Measurements from ENCODE around the gene SEMA6A.

The SEMA6A gene, protein sequence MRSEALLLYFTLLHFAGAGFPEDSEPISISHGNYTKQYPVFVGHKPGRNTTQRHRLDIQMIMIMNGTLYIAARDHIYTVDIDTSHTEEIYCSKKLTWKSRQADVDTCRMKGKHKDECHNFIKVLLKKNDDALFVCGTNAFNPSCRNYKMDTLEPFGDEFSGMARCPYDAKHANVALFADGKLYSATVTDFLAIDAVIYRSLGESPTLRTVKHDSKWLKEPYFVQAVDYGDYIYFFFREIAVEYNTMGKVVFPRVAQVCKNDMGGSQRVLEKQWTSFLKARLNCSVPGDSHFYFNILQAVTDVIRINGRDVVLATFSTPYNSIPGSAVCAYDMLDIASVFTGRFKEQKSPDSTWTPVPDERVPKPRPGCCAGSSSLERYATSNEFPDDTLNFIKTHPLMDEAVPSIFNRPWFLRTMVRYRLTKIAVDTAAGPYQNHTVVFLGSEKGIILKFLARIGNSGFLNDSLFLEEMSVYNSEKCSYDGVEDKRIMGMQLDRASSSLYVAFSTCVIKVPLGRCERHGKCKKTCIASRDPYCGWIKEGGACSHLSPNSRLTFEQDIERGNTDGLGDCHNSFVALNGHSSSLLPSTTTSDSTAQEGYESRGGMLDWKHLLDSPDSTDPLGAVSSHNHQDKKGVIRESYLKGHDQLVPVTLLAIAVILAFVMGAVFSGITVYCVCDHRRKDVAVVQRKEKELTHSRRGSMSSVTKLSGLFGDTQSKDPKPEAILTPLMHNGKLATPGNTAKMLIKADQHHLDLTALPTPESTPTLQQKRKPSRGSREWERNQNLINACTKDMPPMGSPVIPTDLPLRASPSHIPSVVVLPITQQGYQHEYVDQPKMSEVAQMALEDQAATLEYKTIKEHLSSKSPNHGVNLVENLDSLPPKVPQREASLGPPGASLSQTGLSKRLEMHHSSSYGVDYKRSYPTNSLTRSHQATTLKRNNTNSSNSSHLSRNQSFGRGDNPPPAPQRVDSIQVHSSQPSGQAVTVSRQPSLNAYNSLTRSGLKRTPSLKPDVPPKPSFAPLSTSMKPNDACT

DNA sequence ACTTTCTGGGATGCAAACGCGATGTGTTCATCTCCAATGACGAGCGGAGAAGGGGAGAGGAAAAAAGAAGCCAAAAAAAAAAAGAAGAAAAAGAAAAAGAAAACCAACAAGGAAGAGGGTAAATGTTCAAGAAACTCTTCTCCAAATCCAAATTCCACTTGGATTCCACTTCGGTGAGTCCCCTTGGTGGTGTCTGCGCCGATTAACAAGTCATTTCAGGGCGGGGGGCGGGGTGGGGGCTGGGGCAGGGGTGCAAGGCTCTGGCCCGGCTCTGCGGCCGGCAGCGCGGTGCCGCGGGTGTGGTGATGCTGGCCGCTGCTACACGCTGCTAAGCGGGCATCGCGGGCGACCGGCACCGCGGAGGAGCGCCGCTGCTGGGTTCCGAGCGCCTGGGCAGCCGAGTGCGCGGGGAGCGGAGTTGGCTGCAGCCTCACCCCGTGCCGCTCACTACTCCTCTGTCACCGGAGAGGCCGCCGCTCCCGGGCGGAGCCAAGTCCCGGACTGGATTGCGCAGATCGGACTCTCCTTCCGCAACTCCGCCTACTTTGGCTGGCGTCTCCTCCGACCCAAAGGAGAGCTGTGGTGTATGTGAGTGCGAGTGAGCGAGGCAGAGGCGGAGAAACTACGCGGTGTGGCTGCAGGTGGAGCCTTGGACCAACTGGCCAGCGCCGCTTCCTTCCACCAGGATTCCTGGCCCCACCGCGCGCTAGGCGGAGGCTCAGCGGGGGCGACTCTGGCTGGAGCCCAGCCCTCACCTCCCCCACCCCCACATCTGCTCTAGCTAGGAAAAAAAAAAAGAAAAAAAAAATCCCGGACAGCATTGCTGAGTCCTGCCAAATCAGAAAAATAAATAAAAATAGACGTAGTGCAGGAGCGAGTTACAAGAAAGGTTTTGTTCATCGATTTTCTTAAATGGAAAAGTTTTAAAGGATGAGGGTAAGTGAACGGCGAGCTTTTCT lies at the start of gene SEMA6A:
TSS of gene SEMA6A (minus strand) at position 457 of the 959 bp plus-strand sequence. CDS start 69,879 bp downstream, outside the sequence.
- no peak within 1 kb of the TSS for H3K4me3 ChIP-seq (IDR thresholded peaks at IDR 0.05; ENCODE audit: insufficient read depth, low read depth, low read length)
- H3K27ac ChIP-seq = no peak within 1 kb of the TSS
- 0 out of 2 replicates have a peak, but pooled peaks cover 8% of the 10 kb centered on the region for H3K27me3 ChIP-seq (ENCODE audit: insufficient read depth, low read depth)
- H3K79me2 ChIP-seq (ENCODE audit: insufficient read depth, low read depth) = no peaks in the 10 kb centered on the region
- H4K20me1 ChIP-seq (ENCODE audit: insufficient read depth) = no peaks in the 10 kb centered on the region
- peaks cover 24% of the 10 kb centered on the region for H3K4me1 ChIP-seq (ENCODE audit: low read depth, poor library complexity, severe bottlenecking)
- no peaks in the 10 kb centered on the region for H3K36me3 ChIP-seq (ENCODE audit: insufficient read depth)
- H3K9ac ChIP-seq = peak within 1 kb of the TSS; percentile 35; the same call in 1 of the 2 replicates
- TF ChIP-seq, protein P1, sequence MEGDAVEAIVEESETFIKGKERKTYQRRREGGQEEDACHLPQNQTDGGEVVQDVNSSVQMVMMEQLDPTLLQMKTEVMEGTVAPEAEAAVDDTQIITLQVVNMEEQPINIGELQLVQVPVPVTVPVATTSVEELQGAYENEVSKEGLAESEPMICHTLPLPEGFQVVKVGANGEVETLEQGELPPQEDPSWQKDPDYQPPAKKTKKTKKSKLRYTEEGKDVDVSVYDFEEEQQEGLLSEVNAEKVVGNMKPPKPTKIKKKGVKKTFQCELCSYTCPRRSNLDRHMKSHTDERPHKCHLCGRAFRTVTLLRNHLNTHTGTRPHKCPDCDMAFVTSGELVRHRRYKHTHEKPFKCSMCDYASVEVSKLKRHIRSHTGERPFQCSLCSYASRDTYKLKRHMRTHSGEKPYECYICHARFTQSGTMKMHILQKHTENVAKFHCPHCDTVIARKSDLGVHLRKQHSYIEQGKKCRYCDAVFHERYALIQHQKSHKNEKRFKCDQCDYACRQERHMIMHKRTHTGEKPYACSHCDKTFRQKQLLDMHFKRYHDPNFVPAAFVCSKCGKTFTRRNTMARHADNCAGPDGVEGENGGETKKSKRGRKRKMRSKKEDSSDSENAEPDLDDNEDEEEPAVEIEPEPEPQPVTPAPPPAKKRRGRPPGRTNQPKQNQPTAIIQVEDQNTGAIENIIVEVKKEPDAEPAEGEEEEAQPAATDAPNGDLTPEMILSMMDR (conservative IDR thresholded peaks at IDR 0.05; ENCODE audit: low read depth, low read length) = no peak
- H2AFZ ChIP-seq (ENCODE audit: low read depth) = peak within 1 kb of the TSS; percentile 80
- peak within 1 kb of the TSS; percentile 91 for H3K4me2 ChIP-seq

DNA sequence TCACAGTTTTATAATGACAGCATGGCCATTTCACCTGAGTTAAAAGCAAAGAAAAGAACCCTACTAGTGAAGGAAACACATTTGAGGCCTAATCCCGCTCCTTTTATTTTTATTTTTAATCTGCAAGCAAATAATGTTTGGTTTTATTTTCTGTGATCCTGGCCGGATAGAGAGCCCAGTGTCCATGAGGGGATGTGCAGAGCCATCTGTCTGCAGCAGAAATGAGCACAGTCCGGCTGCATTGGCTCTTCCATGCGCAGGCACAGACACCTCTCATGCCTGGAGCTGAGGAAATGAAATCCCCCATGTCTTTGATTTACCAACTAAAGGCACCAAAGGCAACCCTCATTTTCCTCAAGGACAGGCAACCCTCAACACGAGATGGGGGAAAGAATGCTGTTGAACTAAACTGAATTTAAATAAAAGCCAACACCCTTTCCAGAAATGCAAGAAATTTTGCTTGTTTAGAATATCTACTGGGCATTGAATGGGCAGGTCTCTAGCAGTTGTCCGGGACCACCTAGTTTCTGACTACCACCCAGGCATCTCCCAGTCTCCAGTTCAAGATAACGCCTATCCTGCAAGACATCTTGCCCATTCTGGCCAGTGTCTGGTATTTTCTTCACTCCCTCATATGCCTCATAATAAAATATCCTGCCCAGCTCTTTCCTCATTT lies 47.9 kb upstream of the SEMA6A start:
- TF ChIP-seq, protein P1 (conservative IDR thresholded peaks at IDR 0.05; ENCODE audit: low read depth, low read length) = no peak
- no peak overlapping the region for H3K4me3 ChIP-seq (IDR thresholded peaks at IDR 0.05; ENCODE audit: insufficient read depth, low read depth, low read length)
- no peaks in the 10 kb centered on the region for H3K36me3 ChIP-seq (ENCODE audit: insufficient read depth)
- H2AFZ ChIP-seq (ENCODE audit: low read depth) = no peak overlapping the region
- H3K9ac ChIP-seq = no peak overlapping the region
- no peaks in the 10 kb centered on the region for H3K4me1 ChIP-seq (ENCODE audit: low read depth, poor library complexity, severe bottlenecking)
- H3K27ac ChIP-seq = no peak overlapping the region
- no peaks in the 10 kb centered on the region for H3K27me3 ChIP-seq (ENCODE audit: insufficient read depth, low read depth)
- H3K4me2 ChIP-seq = no peak overlapping the region
- H4K20me1 ChIP-seq (ENCODE audit: insufficient read depth) = no peaks in the 10 kb centered on the region
- H3K79me2 ChIP-seq (ENCODE audit: insufficient read depth, low read depth) = no peaks in the 10 kb centered on the region

GRCh38 chr5:116621599-116621998 lies 47.0 kb upstream of the SEMA6A start:
- Histone ChIP-seq H3K36me3 (ENCODE audit: insufficient read depth) (no peaks in the 10 kb centered on the region), H3K27me3 (ENCODE audit: insufficient read depth, low read depth) (no peaks in the 10 kb centered on the region), H4K20me1 (ENCODE audit: insufficient read depth) (no peaks in the 10 kb centered on the region), H3K27ac (no peak overlapping the region), H3K9ac (no peak overlapping the region), H3K79me2 (ENCODE audit: insufficient read depth, low read depth) (no peaks in the 10 kb centered on the region), H2AFZ (ENCODE audit: low read depth) (no peak overlapping the region), H3K4me2 (no peak overlapping the region), H3K4me1 (ENCODE audit: low read depth, poor library complexity, severe bottlenecking) (no peaks in the 10 kb centered on the region), H3K4me3 (IDR thresholded peaks at IDR 0.05; ENCODE audit: insufficient read depth, low read depth, low read length) (no peak overlapping the region)
- TF ChIP-seq, protein P1 (conservative IDR thresholded peaks at IDR 0.05; ENCODE audit: low read depth, low read length) = no peak

All from KMS-11 (cell line).